HG03196 (cell line): Measurements from ENCODE around the gene SMIM29.
A peak's percentile ranks its signal among the peaks of the same experiment; 100 is the strongest.

Source experiments
- ATAC-seq: cut with Tn5 transposase; IDR thresholded peaks from one replicate; pipeline ENCODE4 v1.9.1; 2021; ENCODE audit not compliant: unreplicated experiment

The SMIM29 gene

DNA sequence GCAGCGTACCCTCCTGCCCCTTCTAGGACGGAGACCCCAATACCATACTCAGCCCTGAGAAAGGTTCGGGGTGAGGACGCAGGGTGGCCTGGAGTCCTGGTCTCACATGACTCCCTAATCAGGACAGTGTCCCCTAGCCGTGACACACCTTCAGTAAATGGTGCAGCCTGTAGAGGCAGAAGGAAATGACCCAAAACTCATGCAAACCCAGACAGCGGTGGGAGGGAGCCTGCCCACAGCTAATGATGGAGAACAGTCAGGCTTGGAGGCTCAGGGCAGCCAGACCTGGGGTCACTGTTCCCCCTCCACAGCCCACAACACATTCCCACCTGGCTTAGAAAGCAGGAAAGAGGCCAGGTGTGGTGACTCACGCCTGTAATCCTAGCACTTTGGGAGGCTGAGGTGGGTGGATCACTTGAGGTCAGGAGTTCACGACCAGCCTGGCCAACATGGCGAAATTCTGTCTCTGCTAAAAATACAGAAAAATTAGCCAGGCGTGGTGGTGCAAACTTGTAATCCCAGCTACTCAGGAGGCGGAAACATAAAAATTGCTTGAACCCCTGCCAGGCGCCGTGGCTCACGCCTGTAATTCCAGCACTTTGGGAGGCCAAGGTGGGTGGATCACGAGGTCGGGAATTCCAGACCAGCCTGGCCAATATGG is 20.9 kb downstream of the SMIM29 start:
- no peak for ATAC-seq

DNA sequence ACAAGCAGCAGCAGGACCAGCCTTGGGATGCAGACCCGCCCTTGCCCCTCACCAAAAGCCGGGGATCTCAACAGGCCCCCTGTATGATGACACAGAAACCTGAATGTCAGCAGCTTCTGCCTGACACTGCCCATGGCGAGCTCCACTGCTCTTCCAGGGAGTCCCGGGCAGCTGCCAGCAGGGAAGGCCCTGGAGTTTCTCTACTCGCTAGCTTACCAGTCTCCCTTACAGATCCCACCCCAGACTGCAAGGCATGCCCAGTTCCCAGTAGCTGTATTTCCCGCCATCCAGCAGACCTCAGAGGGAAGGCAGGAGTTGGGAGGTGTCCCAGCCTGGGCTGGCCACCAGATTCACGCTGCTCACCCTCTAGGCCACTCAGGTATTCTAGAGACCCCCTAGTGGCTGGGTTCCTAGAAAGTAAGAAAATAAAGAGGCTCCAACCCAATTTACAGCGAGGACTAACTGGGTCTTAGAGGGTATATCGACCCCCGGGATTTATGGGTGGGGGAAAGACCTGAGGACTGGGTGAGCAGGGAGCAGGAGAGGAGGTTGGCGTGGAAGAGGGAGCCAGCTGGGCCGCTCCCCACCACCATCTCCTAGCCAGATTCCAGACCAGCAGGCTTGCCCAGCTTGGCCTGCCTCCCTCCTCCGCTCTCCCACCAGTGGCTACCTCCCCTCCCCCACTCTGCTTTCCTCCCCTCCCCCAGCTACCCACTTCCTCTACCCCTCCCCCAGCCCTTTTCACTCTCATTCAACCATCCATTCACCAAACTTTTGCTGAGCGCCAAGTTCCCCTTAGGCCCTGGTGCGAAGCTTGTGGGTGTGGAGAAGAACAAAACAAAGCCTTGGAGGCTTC is 21.8 kb downstream of the SMIM29 start:
- ATAC-seq = no peak

GRCh38 chr6:34226066-34226465 is 22.7 kb downstream of the SMIM29 start:
- no peak for ATAC-seq

GRCh38 chr6:34225551-34225950 is 23.3 kb downstream of the SMIM29 start:
- no peak for ATAC-seq

GRCh38 chr6:34223956-34224940 is 24.6 kb downstream of the SMIM29 start:
- peak; percentile 82 for ATAC-seq

DNA sequence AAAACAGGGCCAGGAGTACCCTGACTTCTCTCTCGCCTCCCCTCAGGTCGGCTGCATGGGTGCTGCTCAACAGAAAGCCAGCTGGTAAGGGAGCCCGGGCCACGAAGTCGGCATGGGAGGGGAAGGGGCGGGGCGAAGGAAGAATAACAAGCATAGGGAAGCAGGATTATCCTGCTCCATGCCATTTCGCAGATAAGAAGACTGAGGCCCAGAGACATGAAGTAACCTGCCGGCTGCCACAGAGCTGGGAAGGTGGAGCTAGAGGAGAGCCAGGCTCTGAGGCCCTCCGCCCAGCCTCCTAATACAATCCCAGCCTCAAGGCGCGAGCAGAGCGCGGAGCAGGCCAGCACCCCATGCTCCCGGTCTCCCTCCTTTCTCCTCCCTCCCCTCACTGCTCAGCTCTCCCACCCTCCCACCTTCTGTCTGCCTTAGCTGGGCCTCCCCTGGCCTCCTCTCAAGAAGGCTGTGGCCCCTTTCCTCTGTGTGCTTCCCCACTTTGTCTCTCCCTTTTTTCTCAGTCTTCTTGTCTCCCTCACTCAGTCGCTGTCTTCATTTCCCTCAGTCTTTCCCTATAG is 25.3 kb downstream of the SMIM29 start:
- ATAC-seq = peak; percentile 10

DNA sequence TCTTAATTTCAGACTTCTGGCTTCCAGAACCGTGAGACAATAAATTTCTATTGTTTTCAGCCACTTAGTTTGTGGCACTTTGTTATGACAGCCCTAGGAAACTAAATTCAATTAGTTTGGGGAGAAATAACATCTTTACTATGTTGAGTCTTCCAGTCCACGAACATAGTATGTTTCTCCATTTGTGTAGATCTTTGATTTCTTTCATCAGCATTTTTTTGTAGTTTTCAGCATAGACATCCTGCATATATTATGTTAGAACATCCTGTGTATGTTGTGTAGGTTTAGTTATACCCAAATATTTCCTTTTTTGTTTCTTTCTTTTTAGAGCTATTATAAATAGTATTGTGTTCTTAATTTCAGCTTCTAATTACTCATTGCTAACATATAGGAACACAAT is 30.1 kb downstream of the SMIM29 start:
- no peak for ATAC-seq

DNA sequence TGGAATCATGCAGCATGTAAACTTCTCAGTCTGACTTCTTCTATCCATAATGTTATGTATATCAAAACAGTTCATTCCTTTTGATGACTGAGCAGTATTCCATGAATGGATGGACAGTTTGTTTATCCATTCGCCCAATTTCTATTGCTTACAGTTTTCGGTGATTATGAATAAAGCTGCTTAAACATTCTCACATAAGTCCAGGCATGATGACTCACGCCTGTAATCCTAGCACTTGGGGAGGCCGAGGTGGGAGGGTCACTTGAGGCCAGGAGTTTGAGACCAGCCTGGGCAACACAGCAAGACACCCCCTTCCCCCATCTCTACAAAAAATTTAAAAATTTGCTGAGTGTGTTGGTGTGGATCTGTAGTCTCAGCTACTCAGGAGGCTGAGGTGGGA is 35.0 kb downstream of the SMIM29 start:
- ATAC-seq = no peak

GRCh38 chr6:34207695-34208443 is 40.9 kb downstream of the SMIM29 start:
- ATAC-seq = no peak

GRCh38 chr6:34206726-34207125 is 42.1 kb downstream of the SMIM29 start:
- no peak for ATAC-seq

DNA sequence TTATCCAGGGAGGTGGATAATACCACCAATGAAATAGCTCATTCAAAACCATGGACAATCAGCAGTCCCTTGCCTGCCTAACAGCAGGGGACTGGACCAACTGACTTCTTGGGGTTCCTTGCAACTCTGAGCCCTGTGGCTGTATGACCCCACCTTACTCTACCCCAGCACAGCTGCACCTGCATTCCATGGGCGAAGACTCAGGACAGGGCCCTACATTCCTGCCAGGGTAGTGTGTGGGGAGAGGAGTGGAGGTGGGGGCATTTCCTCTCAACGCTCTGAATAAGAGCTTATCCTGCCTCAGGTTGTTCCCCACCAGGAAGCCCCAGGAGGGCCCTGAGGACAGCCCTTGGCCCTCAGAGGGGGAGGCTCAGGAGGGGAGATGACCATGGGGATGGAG is 42.9 kb downstream of the SMIM29 start:
- ATAC-seq = no peak

DNA sequence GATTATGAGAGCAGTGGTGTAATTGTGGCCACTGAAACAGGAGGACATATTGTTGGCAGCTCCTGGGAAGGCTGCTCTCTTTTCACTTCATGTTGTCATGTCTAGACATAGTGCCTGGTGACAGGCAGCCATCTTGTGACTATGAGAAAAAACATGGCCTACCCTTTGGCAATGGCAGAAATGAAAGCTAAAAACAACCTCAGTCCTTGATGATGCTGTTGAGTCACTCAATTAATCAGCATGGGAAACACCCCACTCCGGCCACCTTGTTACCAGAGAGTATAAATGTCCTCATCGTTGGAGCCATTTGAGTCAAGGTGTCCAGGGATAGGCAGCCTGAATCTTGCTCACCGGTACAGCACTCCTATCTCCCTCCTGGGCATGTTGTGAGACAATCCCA is 43.3 kb downstream of the SMIM29 start:
- ATAC-seq = no peak

- ATAC-seq = no peak
These were observed 44.1 kb downstream of the SMIM29 start for GRCh38 chr6:34204693-34205092.

- no peak for ATAC-seq
These were observed 46.2 kb downstream of the SMIM29 start for GRCh38 chr6:34202329-34203201.

DNA sequence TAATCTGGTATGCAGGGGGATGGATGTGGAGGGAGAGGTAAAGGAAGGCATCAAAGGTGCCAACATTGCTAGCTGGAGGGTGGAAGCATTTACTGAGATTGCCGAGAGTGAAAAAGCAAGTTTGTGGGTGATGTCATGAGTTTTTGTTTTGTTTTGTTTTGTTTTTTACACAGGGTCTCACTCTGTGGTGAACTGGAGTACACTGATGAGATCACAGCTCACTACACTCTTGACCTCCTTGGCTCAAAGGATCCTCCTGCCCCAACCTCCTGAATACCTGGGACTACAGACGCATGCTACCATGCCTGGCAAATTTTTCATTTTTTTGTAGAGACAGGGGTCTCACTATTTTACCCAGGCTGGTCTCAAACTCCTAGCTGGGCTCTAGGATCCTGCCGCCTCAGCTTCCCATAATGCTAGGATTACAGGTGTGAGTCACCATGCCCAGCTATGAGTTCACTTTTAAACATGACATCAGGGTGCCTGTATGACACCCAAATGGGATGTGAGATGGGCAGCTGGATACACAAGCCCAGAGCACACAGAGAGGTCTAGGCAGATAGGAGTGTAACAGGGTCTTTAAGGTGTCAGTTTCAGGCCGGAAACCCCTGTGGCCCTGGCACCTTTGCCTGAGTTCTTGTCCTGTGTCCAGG is 47.2 kb downstream of the SMIM29 start:
- no peak for ATAC-seq

GRCh38 chr6:34200340-34200971 is 48.4 kb downstream of the SMIM29 start:
- no peak for ATAC-seq

DNA sequence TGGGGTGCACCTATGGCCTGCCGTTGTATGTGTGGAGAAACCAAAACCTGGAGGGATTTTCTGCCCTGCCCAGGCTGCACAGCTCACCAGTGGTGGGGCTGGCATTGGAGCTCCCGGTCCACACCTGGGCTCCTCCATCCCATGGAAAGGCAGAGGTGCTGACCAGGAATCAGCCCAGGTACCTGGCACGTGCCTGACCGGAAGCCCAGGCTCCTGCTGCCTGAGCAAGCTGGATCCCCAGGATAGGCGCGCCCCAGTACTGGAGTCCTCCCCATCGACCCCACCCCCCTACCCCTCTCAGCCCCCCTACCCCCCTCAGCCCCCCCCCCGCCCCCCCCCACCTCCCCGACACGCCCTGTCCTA is 52.0 kb downstream of the SMIM29 start:
- no peak for ATAC-seq
